K562 (cell line): Measurements from ENCODE around the gene ACTRT2. TPM values are rescaled to one million over a fixed set of nuclear protein-coding genes. Genes with fewer than 3 reads are reported as not detected.

Source experiments
- ESRRA ChIP-seq: fragments of 450-650 bp; IDR thresholded peaks from 2 replicates; pipeline ENCODE4 v1.6.1; 2014; ENCODE audit warnings: low read depth, mild to moderate bottlenecking, moderate library complexity, borderline replicate concordance
- GATAD2B ChIP-seq: fragments of 450-650 bp; IDR thresholded peaks from 2 replicates; pipeline ENCODE4 v1.6.1; 2017; ENCODE audit warnings: mild to moderate bottlenecking, borderline replicate concordance
- ID3 ChIP-seq, 2 experiments: fragments of 250-450 bp in 1 of 2; fragments of 450-650 bp in 1 of 2; sonication (Bioruptor Pico) in 1 of 2; IDR thresholded peaks; 2 replicates each; pipeline versions ENCODE4 v1.6.1 to v1.8.0; 2016 to 2021; ENCODE audit warnings: mild to moderate bottlenecking in 2 of 2, moderate library complexity in 2 of 2, missing compliant biosample characterization in 1 of 2, missing genetic modification characterization in 1 of 2
- JUND ChIP-seq, 2 experiments: IDR thresholded peaks; 2 replicates in 1 of 2; 3 replicates in 1 of 2; pipeline ENCODE4 v1.6.1; 2011; ENCODE audit warnings: borderline replicate concordance in 2 of 2, low read depth in 2 of 2, low read length in 2 of 2, improper control_type of control experiment in 1 of 2, missing biosample characterization in 1 of 2, missing genetic modification characterization in 1 of 2, missing genetic modification reagents in 1 of 2
- SIX5 ChIP-seq, 2 experiments: IDR thresholded peaks; 2 replicates each; pipeline ENCODE4 v1.6.1; 2011; ENCODE audit warnings: low read length in 2 of 2, borderline replicate concordance in 1 of 2, low read depth in 1 of 2, mild to moderate bottlenecking in 1 of 2, moderate library complexity in 1 of 2; ENCODE audit not compliant: insufficient read depth in 1 of 2
- ZNF324 ChIP-seq: fragments of 250-450 bp; sonication (Bioruptor Pico); IDR thresholded peaks from 2 replicates; pipeline ENCODE4 v1.4.0; 2020; ENCODE audit warnings: mild to moderate bottlenecking
- ZNF431 ChIP-seq: sonication (generic); formaldehyde crosslinking; IDR thresholded peaks from 2 replicates; pipeline ENCODE4 v1.8.0; 2022; ENCODE audit warnings: mild to moderate bottlenecking, missing genetic modification reagents
- polyA plus RNA-seq, 8 experiments: library from polyadenylated mRNA; depleted of rRNA in 4 of 8; stranded (reverse) in 5 of 8; unstranded in 3 of 8; fragments of >200 nt; fragmentation: Nextera tagmentation in 2 of 8; fragmentation: Illumina TruSeq in 1 of 8; extraction: Ambion mirVana in 2 of 8; extraction: Trizol in 1 of 8; gene quantifications; 2 replicates each; pipeline versions ENCODE4 v1.2.1 to v1.2.3, GENCODE V29; 2011 to 2014; ENCODE audit warnings: inconsistent platforms in 1 of 8, missing spikeins in 1 of 8
- total RNA-seq, 7 experiments: library from RNA; depleted of rRNA in 6 of 7; stranded (reverse); fragments of >200 nt in 6 of 7; fragmentation: Illumina TruSeq in 2 of 7; extraction: Trizol in 2 of 7; gene quantifications; 2 replicates each; pipeline versions ENCODE4 v1.2.1 to v1.2.3, GENCODE V29; 2011 to 2021; ENCODE audit warnings: low replicate concordance in 1 of 7
- TF ChIP-seq, protein P1 (sequence below): fragments of 450-650 bp; IDR thresholded peaks from 2 replicates; pipeline ENCODE4 v1.6.1; 2016; ENCODE audit warnings: low read depth

The ACTRT2 gene
- total and polyA plus RNA-seq, 9 of the 15 experiments (the other 6 are each of a cell fraction or from before 2014, with no cell fraction given): not detected

- TF ChIP-seq JUND (IDR thresholded peaks at IDR 0.05; ENCODE audit: borderline replicate concordance, low read depth, low read length): no peak
- no peak for TF ChIP-seq JUND (tag; IDR thresholded peaks at IDR 0.05; ENCODE audit: borderline replicate concordance, low read depth, low read length)
- TF ChIP-seq, protein P1, sequence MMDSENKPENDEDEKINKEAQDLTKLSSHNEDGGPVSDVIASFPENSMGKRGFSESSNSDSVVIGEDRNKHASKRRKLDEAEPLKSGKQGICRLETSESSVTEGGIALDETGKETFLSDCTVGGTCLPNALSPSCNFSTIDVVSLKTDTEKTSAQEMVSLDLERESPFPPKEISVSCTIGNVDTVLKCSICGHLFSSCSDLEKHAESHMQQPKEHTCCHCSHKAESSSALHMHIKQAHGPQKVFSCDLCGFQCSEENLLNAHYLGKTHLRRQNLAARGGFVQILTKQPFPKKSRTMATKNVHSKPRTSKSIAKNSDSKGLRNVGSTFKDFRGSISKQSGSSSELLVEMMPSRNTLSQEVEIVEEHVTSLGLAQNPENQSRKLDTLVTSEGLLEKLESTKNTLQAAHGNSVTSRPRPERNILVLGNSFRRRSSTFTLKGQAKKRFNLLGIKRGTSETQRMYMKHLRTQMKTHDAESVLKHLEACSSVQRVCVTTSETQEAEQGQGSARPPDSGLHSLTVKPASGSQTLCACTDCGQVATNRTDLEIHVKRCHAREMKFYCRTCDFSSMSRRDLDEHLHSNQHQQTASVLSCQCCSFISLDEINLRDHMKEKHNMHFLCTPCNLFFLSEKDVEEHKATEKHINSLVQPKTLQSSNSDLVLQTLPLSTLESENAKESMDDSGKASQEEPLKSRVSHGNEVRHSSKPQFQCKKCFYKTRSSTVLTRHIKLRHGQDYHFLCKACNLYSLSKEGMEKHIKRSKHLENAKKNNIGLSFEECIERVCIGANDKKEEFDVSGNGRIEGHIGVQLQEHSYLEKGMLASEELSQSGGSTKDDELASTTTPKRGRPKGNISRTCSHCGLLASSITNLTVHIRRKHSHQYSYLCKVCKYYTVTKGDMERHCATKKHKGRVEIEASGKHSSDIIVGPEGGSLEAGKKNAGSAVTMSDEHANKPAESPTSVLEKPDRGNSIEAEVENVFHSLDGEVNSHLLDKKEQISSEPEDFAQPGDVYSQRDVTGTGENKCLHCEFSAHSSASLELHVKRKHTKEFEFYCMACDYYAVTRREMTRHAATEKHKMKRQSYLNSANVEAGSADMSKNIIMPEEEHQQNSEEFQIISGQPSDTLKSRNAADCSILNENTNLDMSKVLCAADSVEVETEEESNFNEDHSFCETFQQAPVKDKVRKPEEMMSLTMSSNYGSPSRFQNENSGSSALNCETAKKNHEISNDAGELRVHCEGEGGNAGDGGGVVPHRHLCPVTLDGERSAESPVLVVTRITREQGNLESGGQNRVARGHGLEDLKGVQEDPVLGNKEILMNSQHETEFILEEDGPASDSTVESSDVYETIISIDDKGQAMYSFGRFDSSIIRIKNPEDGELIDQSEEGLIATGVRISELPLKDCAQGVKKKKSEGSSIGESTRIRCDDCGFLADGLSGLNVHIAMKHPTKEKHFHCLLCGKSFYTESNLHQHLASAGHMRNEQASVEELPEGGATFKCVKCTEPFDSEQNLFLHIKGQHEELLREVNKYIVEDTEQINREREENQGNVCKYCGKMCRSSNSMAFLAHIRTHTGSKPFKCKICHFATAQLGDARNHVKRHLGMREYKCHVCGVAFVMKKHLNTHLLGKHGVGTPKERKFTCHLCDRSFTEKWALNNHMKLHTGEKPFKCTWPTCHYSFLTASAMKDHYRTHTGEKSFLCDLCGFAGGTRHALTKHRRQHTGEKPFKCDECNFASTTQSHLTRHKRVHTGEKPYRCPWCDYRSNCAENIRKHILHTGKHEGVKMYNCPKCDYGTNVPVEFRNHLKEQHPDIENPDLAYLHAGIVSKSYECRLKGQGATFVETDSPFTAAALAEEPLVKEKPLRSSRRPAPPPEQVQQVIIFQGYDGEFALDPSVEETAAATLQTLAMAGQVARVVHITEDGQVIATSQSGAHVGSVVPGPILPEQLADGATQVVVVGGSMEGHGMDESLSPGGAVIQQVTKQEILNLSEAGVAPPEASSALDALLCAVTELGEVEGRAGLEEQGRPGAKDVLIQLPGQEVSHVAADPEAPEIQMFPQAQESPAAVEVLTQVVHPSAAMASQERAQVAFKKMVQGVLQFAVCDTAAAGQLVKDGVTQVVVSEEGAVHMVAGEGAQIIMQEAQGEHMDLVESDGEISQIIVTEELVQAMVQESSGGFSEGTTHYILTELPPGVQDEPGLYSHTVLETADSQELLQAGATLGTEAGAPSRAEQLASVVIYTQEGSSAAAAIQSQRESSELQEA: no peak
- no peak for TF ChIP-seq ID3 (CRISPR knock-in tag; IDR thresholded peaks at IDR 0.05)
- TF ChIP-seq ID3 (tag; IDR thresholded peaks at IDR 0.05): no peak
- no peak for TF ChIP-seq ESRRA
- no peak for TF ChIP-seq GATAD2B
- TF ChIP-seq SIX5 (IDR thresholded peaks at IDR 0.05; ENCODE audit: borderline replicate concordance in 1 of 2, insufficient read depth in 1 of 2, low read depth in 1 of 2, low read length in 2 of 2): no peak
- TF ChIP-seq ZNF431 (CRISPR knock-in tag): no peak
- no peak for TF ChIP-seq ZNF324
Measured at GRCh38 chr1:3065797-3066196, 44.5 kb downstream of the ACTRT2 start (continued).
